Smooth muscle cell (in vitro differentiated cells): ENCODE results near the gene ACOD1. TPM values are rescaled to one million over a fixed set of nuclear protein-coding genes. Genes with fewer than 3 reads are reported as not detected.
"Not testable (repeated sequence)": the region's sequence is repeated elsewhere in the genome, so short reads cannot be mapped to it uniquely, and the experiment has no call there.

Experiments
- DNase-seq: peaks from one replicate; lab custom pipeline; 2025; ENCODE audit not compliant: unreplicated experiment; lab: John Stamatoyannopoulos, UW
- H2AFZ ChIP-seq: fragments of 200-600 bp; sonication (generic); 2 replicates; pipeline ENCODE4 v1.6.0; 2016; ENCODE audit warnings: antibody characterized with exemption, low read depth, mild to moderate bottlenecking
- H3F3A ChIP-seq: fragments of 200-600 bp; sonication (generic); 2 replicates; pipeline ENCODE4 v1.6.0; 2017; ENCODE audit warnings: antibody characterized with exemption, low read depth
- H3K27ac ChIP-seq: fragments of 200-600 bp; sonication (generic); 2 replicates; pipeline ENCODE4 v1.5.1; 2016; ENCODE audit warnings: low read depth, mild to moderate bottlenecking
- H3K27me3 ChIP-seq: fragments of 200-600 bp; sonication (generic); 2 replicates; pipeline ENCODE4 v1.6.1; 2016; ENCODE audit warnings: low read depth, mild to moderate bottlenecking
- H3K36me3 ChIP-seq: fragments of 200-600 bp; sonication (generic); 2 replicates; pipeline ENCODE4 v1.5.1; 2016; ENCODE audit warnings: low read depth
- H3K4me1 ChIP-seq: fragments of 200-600 bp; sonication (generic); 2 replicates; pipeline ENCODE4 v1.5.1; 2016; ENCODE audit warnings: low read depth
- H3K4me2 ChIP-seq: fragments of 200-600 bp; sonication (generic); 2 replicates; pipeline ENCODE4 v1.6.0; 2016; ENCODE audit warnings: mild to moderate bottlenecking
- H3K4me3 ChIP-seq: fragments of 200-600 bp; sonication (generic); 2 replicates; pipeline ENCODE4 v1.5.1; 2016; ENCODE audit warnings: mild to moderate bottlenecking
- H3K79me2 ChIP-seq: fragments of 200-600 bp; sonication (generic); 2 replicates; pipeline ENCODE4 v1.6.0; 2016; ENCODE audit warnings: low read depth, mild to moderate bottlenecking
- H3K9ac ChIP-seq: fragments of 200-600 bp; sonication (generic); 2 replicates; pipeline ENCODE4 v1.6.0; 2016; ENCODE audit warnings: low read depth
- H3K9me3 ChIP-seq: fragments of 200-600 bp; sonication (generic); replicated peaks from 2 replicates; pipeline ENCODE4 v1.5.1; 2016; ENCODE audit warnings: low read depth
- H4K20me1 ChIP-seq: fragments of 200-600 bp; sonication (generic); 2 replicates; pipeline ENCODE4 v1.6.0; 2016; ENCODE audit warnings: low read depth
- WGBS: methylation state at CpG from one replicate; pipeline ENCODE4 v1.1.7; 2016; ENCODE audit warnings: low lambda C conversion rate; 5-methylcytosine and 5-hydroxymethylcytosine counted together
- polyA plus RNA-seq: library from polyadenylated mRNA; unstranded; fragments of >200 nt; fragmentation: Nextera tagmentation; extraction: Ambion mirVana; gene quantifications from 2 replicates; pipeline ENCODE4 v1.2.1, GENCODE V29; 2016
- total RNA-seq: library from RNA; depleted of rRNA; stranded (reverse); fragments of >200 nt; gene quantifications from 2 replicates; pipeline ENCODE4 v1.2.3, GENCODE V29; 2014
- TF ChIP-seq, protein P1 (sequence below): fragments of 200-600 bp; sonication (generic); IDR thresholded peaks from 2 replicates; pipeline ENCODE4 v1.5.1; 2017; ENCODE audit warnings: borderline replicate concordance, mild to moderate bottlenecking, antibody characterized with exemption; ENCODE audit not compliant: insufficient read depth, poor library complexity, severe bottlenecking

ACOD1 gene
- total RNA-seq = not detected in 2 replicates
- polyA plus RNA-seq = not detected in 2 replicates

- Histone ChIP-seq H3K79me2 (no peaks in the 10 kb centered on the region), H3K9ac (no peak within 1 kb of the TSS), H2AFZ (no peak within 1 kb of the TSS), H4K20me1 (no peaks in the 10 kb centered on the region), H3K27ac (no peak within 1 kb of the TSS), H3K36me3 (no peaks in the 10 kb centered on the region), H3K4me3 (no peak within 1 kb of the TSS), H3K27me3 (peaks cover 6% of the 10 kb centered on the region), H3K4me1 (no peaks in the 10 kb centered on the region), H3K9me3 (no peaks in the 10 kb centered on the region), H3F3A (no peaks in the 10 kb centered on the region), H3K4me2 (no peak within 1 kb of the TSS)
- 91% methylated on average over 2 of the region's 2 CpGs for WGBS
- TF ChIP-seq, protein P1, sequence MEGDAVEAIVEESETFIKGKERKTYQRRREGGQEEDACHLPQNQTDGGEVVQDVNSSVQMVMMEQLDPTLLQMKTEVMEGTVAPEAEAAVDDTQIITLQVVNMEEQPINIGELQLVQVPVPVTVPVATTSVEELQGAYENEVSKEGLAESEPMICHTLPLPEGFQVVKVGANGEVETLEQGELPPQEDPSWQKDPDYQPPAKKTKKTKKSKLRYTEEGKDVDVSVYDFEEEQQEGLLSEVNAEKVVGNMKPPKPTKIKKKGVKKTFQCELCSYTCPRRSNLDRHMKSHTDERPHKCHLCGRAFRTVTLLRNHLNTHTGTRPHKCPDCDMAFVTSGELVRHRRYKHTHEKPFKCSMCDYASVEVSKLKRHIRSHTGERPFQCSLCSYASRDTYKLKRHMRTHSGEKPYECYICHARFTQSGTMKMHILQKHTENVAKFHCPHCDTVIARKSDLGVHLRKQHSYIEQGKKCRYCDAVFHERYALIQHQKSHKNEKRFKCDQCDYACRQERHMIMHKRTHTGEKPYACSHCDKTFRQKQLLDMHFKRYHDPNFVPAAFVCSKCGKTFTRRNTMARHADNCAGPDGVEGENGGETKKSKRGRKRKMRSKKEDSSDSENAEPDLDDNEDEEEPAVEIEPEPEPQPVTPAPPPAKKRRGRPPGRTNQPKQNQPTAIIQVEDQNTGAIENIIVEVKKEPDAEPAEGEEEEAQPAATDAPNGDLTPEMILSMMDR = no peak
- no peak for DNase-seq
Measured at GRCh38 chr13:76948149-76948548, at the start of gene ACOD1. Gene ACOD1 (plus strand): TSS chr13:76948511. CDS start chr13:76948559, 48 bp downstream.

- H3K79me2 ChIP-seq, DNase-seq, H3K4me1 ChIP-seq, H3F3A ChIP-seq, H3K27ac ChIP-seq, H3K9me3 ChIP-seq, H2AFZ ChIP-seq, H3K9ac ChIP-seq, H3K27me3 ChIP-seq, H3K4me3 ChIP-seq, H3K36me3 ChIP-seq, H3K4me2 ChIP-seq, H4K20me1 ChIP-seq: not testable (repeated sequence)
- 90% methylated on average over 4 of the region's 4 CpGs for WGBS
Measured at GRCh38 chr13:76899066-76899465, 49.2 kb upstream of the ACOD1 start.

GRCh38 chr13:76903544-76904162 lies 44.7 kb upstream of the ACOD1 start:
- WGBS = 31% methylated on average over 3 of the region's 3 CpGs
- Histone ChIP-seq H3K27me3 (no peaks in the 10 kb centered on the region), H4K20me1 (no peaks in the 10 kb centered on the region), H3K4me3 (no peak overlapping the region), H3K79me2 (no peaks in the 10 kb centered on the region), H3K4me2 (peak overlapping the region; percentile 37), H3K36me3 (no peaks in the 10 kb centered on the region), H2AFZ (no peak overlapping the region), H3K9ac (no peak overlapping the region), H3K4me1 (no peaks in the 10 kb centered on the region), H3F3A (no peaks in the 10 kb centered on the region), H3K9me3 (no peaks in the 10 kb centered on the region), H3K27ac (no peak overlapping the region)
- TF ChIP-seq, protein P1 = peak; percentile 98
- DNase-seq = peak; percentile 1

- H3K36me3 ChIP-seq = no peaks in the 10 kb centered on the region
- WGBS = 70% methylated on average over 2 of the region's 2 CpGs
- no peak overlapping the region for H3K9ac ChIP-seq
Measured at GRCh38 chr13:76904507-76904906, 43.8 kb upstream of the ACOD1 start.

More at GRCh38 chr13:76904507-76904906, 43.8 kb upstream of the ACOD1 start:
- no peaks in the 10 kb centered on the region for H3K79me2 ChIP-seq
- no peaks in the 10 kb centered on the region for H3K4me1 ChIP-seq
- H3F3A ChIP-seq = no peaks in the 10 kb centered on the region
- peak overlapping the region; percentile 42 for H2AFZ ChIP-seq
- H4K20me1 ChIP-seq = no peaks in the 10 kb centered on the region
- no peak for DNase-seq
- no peak overlapping the region for H3K27ac ChIP-seq
- H3K4me2 ChIP-seq = no peak overlapping the region
- TF ChIP-seq, protein P1 = no peak
- H3K9me3 ChIP-seq = no peaks in the 10 kb centered on the region
- no peaks in the 10 kb centered on the region for H3K27me3 ChIP-seq
- H3K4me3 ChIP-seq = no peak overlapping the region
